GM12875 (cell line): ENCODE results near the gene ADCY9.

Experiments used
- H3K4me3 ChIP-seq: one replicate; pipeline ENCODE4 v1.5.1; 2011; ENCODE audit warnings: low read depth, low read length, control low read depth
- TF ChIP-seq, protein P1 (sequence below): IDR thresholded peaks from 2 replicates; pipeline ENCODE4 v1.5.1; 2011; ENCODE audit warnings: low read depth, mild to moderate bottlenecking, control low read depth, inconsistent platforms, low read length, moderate library complexity, borderline replicate concordance; ENCODE audit not compliant: insufficient read depth

ADCY9 gene

DNA sequence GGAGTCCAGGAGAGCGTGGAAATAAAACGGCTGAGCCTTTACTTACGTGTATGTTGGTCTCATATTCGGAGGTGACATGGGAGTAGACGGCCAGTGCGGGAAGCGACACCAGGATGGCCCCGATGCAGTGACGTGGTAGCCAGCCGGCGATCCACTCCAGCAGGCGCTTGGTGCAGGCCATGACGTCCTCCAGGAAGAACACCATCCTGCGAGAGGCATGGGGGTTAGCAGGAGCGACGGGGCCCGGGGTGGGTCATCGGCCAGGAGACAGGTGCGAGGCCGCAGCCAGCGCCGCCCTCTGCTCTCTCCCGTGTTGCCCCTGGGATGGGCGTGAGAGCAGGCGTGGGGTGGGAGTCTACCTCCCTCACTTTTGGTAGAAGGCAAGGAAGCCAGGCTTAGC lies 137.2 kb downstream of the ADCY9 start:
- H3K4me3 ChIP-seq, result no peak overlapping the region
- TF ChIP-seq, protein P1, sequence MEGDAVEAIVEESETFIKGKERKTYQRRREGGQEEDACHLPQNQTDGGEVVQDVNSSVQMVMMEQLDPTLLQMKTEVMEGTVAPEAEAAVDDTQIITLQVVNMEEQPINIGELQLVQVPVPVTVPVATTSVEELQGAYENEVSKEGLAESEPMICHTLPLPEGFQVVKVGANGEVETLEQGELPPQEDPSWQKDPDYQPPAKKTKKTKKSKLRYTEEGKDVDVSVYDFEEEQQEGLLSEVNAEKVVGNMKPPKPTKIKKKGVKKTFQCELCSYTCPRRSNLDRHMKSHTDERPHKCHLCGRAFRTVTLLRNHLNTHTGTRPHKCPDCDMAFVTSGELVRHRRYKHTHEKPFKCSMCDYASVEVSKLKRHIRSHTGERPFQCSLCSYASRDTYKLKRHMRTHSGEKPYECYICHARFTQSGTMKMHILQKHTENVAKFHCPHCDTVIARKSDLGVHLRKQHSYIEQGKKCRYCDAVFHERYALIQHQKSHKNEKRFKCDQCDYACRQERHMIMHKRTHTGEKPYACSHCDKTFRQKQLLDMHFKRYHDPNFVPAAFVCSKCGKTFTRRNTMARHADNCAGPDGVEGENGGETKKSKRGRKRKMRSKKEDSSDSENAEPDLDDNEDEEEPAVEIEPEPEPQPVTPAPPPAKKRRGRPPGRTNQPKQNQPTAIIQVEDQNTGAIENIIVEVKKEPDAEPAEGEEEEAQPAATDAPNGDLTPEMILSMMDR, result no peak

DNA sequence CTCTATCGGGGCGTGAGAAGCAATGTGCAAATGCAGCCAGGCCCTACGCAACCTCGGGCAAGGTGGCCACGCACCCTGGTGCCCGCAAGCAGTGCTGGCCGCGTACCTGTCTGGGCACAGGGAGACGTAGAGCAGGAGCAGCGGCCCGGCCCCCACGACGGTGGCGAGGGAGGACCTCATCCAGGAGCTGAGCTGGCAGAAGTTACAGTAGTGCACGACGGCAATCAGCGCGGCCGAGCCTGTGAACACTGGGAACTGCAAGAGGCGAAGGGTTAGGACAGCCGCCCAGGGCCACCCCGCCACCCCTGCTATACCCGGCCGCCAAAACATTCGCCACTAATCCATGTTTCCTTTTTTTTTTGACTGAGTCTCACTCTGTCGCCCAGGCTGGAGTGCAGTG lies 138.9 kb downstream of the ADCY9 start:
- TF ChIP-seq, protein P1, result no peak
- no peak overlapping the region for H3K4me3 ChIP-seq

DNA sequence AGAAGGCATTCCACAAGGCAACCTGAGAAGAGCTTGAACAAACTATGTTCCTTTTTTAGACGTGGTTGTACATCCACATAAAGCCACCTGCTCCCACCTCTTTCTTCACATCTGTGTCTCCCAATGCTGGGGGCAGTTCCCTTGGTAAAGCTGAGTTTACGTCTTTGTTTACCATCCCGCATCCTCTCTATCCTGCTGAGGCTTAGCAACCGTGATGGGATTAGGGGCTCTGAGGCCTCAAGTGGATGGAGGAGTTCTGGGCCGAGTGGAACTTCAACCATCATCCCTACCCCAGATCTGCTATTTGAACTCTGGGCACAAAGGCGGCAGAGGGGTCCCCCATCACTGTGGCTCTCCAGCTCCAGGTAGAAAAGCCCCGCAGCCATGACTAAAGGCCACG lies 141.5 kb downstream of the ADCY9 start:
- TF ChIP-seq, protein P1, result no peak
- H3K4me3 ChIP-seq, result no peak overlapping the region

DNA sequence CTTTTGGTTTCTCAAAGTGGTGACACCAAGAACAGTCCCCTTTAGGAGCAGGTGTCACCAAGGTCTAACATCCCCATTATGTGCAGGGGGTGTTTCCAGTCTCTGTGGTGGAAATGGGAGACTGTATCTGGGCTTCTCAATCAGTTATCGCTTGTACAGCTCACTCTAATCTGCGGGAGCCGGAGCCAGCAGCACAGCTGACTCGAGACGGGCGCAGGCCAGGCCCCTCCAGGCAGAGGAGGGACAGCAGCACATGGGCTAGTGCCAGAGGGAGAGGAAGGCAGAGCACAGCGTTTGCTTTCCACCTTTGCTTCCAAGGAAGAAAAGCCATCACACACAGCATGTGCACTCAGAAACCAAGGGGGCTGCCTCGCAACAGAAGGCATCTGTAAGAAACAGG lies 144.5 kb downstream of the ADCY9 start:
- TF ChIP-seq, protein P1, result no peak
- H3K4me3 ChIP-seq, result no peak overlapping the region

DNA sequence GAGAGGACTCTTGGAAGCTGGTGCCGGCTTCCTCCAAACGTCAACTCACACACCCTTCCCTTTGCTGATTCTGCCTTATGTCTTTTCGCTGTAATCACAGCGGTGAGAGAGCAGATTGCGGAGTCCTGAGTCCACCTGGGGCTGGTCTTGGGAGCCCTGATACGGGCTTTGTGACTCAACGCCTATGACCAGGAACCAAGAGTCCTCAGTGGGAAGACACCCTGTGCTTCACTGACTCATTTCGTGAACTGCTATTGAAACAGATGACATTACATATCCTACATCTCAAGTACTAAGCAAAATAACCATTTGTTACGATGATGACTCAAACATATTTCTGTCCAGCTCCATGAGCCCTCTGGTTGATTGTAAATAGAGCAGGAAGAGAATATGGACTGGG lies 145.0 kb downstream of the ADCY9 start:
- TF ChIP-seq, protein P1, result no peak
- H3K4me3 ChIP-seq, result no peak overlapping the region

DNA sequence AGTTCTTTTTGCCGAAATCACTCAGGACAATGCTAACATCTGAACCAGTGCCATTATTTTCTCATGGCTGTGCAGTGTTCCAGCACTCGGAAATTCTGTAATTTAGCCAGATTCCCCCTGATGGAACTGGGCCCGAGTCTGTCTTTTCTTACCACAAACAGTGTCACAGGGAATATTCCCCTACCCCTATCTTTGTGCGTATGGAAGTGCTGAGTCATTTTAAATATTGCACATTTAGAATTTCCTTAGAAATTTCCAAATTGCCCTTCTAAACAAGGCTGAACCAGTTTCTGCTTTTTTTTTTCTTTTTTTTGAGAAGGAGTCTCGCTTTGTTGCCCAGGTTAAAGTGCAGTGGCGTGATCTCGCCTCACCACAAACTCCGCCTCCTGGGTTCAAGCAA lies 147.7 kb downstream of the ADCY9 start:
- TF ChIP-seq, protein P1, result no peak
- no peak overlapping the region for H3K4me3 ChIP-seq

DNA sequence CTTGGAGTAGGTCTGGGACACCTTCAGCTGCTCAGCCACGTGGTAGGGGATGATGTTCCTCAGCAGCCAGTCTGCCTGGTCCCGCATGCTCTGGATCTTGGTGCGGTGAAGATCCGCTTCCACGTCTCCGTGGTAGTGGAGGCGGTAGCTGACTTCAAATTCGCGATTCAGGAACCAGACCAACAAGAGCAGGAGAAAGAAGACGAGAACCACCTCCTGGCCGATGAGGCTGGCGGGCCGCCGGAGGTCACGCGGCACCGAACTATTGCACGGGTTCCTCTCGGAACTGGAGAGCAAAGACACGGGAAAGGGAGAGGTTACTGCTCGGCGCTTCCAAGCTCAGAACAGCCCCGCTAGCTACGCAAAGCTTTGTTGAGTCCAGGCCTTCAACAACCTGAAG lies 149.6 kb downstream of the ADCY9 start:
- H3K4me3 ChIP-seq, result no peak overlapping the region
- TF ChIP-seq, protein P1, result no peak
